Mammary epithelial cell (primary cell): ENCODE data around the gene CREB5.

Experiments
- EZH2 ChIP-seq: IDR thresholded peaks from 2 replicates; pipeline ENCODE4 v1.6.1; 2012; ENCODE audit warnings: low read length, inconsistent platforms, borderline replicate concordance
- TF ChIP-seq, protein P1 (sequence below), 2 donors: IDR thresholded peaks in 1 of 2; conservative IDR thresholded peaks in 1 of 2; 2 replicates each; pipeline ENCODE4 v1.5.1; 2011 to 2012; ENCODE audit warnings: inconsistent platforms in 2 of 2, low read length in 2 of 2, mild to moderate bottlenecking in 2 of 2, control low read depth in 1 of 2, low read depth in 1 of 2; ENCODE audit not compliant: insufficient read depth in 1 of 2; ENCODE audit errors: extremely low read depth in 1 of 2

DNA sequence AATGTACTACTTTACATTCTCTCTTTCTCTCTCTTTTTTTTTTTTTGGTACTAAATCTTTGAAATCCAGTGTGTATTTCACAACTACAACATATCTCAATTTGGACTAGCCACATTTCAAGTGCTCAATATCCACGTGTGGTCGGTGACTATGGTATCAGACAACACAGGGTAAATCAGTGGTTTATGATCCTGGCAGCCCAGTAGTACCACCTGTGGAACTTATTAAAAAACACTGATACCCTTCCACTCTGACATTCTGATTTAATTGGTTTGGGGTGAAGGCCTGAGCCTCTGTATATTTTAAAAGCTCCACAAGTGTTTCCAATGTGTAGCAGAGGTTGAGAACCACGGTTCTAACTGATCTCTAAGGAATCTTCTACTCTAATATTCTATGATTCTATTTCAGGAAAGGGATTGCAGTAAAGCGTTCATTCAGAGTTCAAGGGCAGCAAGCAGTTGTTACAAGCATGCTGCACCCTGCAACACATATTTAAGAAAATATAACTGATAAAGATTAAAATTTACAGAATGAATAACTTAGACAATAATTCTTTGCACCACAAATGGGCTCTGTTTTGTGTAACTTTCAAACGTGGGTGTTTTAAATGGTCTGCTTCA is 5.1 kb downstream of the CREB5 start:
- TF ChIP-seq, protein P1, sequence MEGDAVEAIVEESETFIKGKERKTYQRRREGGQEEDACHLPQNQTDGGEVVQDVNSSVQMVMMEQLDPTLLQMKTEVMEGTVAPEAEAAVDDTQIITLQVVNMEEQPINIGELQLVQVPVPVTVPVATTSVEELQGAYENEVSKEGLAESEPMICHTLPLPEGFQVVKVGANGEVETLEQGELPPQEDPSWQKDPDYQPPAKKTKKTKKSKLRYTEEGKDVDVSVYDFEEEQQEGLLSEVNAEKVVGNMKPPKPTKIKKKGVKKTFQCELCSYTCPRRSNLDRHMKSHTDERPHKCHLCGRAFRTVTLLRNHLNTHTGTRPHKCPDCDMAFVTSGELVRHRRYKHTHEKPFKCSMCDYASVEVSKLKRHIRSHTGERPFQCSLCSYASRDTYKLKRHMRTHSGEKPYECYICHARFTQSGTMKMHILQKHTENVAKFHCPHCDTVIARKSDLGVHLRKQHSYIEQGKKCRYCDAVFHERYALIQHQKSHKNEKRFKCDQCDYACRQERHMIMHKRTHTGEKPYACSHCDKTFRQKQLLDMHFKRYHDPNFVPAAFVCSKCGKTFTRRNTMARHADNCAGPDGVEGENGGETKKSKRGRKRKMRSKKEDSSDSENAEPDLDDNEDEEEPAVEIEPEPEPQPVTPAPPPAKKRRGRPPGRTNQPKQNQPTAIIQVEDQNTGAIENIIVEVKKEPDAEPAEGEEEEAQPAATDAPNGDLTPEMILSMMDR (conservative IDR thresholded peaks at IDR 0.05 in 1 of 2, IDR thresholded peaks at IDR 0.05 in 1 of 2; ENCODE audit: extremely low read depth in 1 of 2, insufficient read depth in 1 of 2, low read depth in 1 of 2, low read length in 2 of 2), result no peak
- no peak for TF ChIP-seq EZH2
